ENCODE measurements around the gene MSLN. TPM values are rescaled to one million over a fixed set of nuclear protein-coding genes. Genes with fewer than 3 reads are reported as not detected.
"Not testable (repeated sequence)": the region's sequence is repeated elsewhere in the genome, so short reads cannot be mapped to it uniquely, and the experiment has no call there.

The MSLN gene
- total RNA-seq, result 10 to 100 TPM; 44.8 to 94.6 TPM

DNA sequence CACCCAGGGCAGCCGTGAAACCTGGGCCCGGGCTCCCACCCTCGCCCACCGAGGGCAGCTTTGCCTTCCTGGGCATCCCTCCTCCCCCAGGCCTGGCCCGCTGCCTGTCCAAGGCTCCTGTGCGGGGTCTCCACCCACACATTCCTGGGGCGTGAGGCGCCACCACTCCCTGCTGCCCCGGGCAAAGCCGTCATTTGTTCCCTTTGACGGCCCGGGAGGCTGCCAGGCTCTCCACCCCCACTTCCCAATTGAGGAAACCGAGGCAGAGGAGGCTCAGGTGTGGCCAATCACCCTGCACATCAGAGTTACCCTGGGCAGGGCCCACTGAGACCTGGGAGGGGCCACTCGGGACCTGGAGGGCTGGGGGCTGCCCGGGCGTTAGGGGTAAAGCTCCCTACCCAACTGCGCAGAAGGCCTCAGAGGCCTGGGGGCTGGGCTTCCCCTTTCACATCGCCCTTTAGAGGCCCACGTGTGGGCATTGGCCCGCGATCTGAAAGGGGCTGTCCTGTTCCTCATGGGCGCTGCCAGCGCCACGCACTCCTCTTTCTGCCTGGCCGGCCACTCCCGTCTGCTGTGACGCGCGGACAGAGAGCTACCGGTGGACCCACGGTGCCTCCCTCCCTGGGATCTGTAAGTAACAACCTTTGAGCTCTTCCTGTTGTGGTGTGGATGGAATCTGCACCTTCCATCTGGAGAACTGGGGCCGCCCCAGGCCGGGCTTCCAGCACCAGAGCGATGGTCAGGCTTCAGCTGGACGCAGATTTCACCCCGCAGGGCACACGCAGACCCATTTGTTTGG, at the start of gene MSLN:
MSLN (plus strand) TSS at position 190 of the 799 bp plus-strand sequence. CDS start 1,947 bp downstream, outside the sequence.
- no peaks in the 10 kb centered on the region for H3K4me1 ChIP-seq
- DNase-seq (ENCODE audit: low spot score), result no peak
- no peak within 1 kb of the TSS for H3K4me3 ChIP-seq
- H3K36me3 ChIP-seq, result no peaks in the 10 kb centered on the region
- H3K27ac ChIP-seq, result no peak within 1 kb of the TSS
- no peaks in the 10 kb centered on the region for H3K27me3 ChIP-seq
- no peaks in the 10 kb centered on the region for H3K9me3 ChIP-seq
- no peak for TF ChIP-seq CTCF (IDR thresholded peaks at IDR 0.05)

DNA sequence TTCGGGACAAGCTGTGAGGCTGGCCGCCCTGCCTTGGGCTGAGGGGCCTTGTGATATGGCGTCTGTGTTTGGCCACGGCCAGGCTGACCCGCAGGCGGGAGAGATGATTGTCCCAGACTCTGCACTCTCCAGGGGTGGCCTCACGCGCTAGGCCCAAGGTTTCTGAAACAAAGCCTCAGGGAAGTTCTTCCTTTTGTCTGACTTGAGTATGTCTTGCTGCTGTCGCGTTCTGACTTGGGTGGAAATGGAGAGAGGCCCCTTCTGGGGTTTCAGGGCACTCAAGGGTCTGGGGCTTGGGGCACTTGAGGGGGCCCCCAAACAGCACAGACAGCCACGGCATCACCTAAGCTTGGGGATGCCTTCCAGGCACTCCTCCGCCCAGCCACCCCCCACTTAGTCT, 49.5 kb upstream of the MSLN start:
- H3K4me3 ChIP-seq, result no peak overlapping the region
- DNase-seq (ENCODE audit: low spot score), result no peak
- peaks cover 11 to 33% of the 10 kb centered on the region in 2 donors for H3K27me3 ChIP-seq
- H3K27ac ChIP-seq, result no peak overlapping the region
- no peaks in the 10 kb centered on the region for H3K36me3 ChIP-seq
- H3K4me1 ChIP-seq, result peaks cover 0 to 41% of the 10 kb centered on the region in 2 donors
- no peak for TF ChIP-seq CTCF (IDR thresholded peaks at IDR 0.05)
- no peaks in the 10 kb centered on the region for H3K9me3 ChIP-seq

- no peak overlapping the region for H3K4me3 ChIP-seq
- peak; percentile 74 for DNase-seq (ENCODE audit: low spot score)
- no peaks in the 10 kb centered on the region for H3K9me3 ChIP-seq
- TF ChIP-seq CTCF (IDR thresholded peaks at IDR 0.05), result peak; percentile 72 to 98
- H3K27me3 ChIP-seq, result peaks cover 5 to 29% of the 10 kb centered on the region in 2 donors
- peaks cover 0 to 41% of the 10 kb centered on the region in 2 donors for H3K4me1 ChIP-seq
- no peaks in the 10 kb centered on the region for H3K36me3 ChIP-seq
- H3K27ac ChIP-seq, result no peak overlapping the region
Observed at GRCh38 chr16:711548-712320, 48.8 kb upstream of the MSLN start.

DNA sequence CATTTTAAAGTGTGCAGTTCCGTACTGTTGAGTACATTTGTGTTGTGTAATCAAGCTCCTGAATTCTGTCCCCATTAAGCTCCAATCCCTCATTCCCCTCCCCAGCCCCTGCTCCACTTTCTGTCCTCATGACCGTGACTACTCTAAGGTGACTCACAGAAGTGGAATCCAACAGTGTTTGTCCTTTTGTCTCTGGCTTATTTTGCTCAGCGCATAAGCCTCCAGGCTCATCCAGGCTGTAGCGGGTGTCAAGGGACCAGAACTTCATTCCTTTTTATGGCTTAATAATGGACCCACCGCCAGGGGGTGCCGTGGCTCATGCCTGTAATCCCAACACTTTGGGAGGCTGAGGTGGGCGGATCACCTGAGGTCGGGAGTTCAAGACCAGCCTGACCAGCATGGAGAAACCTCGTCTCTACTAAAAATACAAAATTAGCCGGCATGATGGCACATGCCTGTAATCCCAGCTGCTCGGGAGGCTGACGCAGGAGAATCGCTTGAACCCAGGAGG, 47.7 kb upstream of the MSLN start:
- Histone ChIP-seq H3K27me3 (peaks cover 3 to 24% of the 10 kb centered on the region in 2 donors), H3K4me1 (peaks cover 0 to 46% of the 10 kb centered on the region in 2 donors)
- H3K9me3 ChIP-seq; H3K4me3 ChIP-seq; H3K36me3 ChIP-seq; DNase-seq (ENCODE audit: low spot score); H3K27ac ChIP-seq: not testable (repeated sequence)
- TF ChIP-seq CTCF (IDR thresholded peaks at IDR 0.05), result peak in 1 of 2 donors; percentile 40

GRCh38 chr16:714079-714478, 46.5 kb upstream of the MSLN start:
- Histone ChIP-seq H3K36me3 (no peaks in the 10 kb centered on the region), H3K9me3 (no peaks in the 10 kb centered on the region), H3K27me3 (peaks cover 0 to 14% of the 10 kb centered on the region in 2 donors), H3K4me3 (peak overlapping the region in 1 of 2 donors; percentile 48), H3K27ac (no peak overlapping the region), H3K4me1 (peaks cover 0 to 51% of the 10 kb centered on the region in 2 donors)
- no peak for TF ChIP-seq CTCF (IDR thresholded peaks at IDR 0.05)
- no peak for DNase-seq (ENCODE audit: low spot score)
